HepG2 (cell line): Measurements from ENCODE around the gene SLC25A48.

Experiments
- CTCF ChIP-seq: sonication (generic); formaldehyde crosslinking; IDR thresholded peaks from 2 replicates; pipeline ENCODE4 v1.5.0; 2020; ENCODE audit warnings: mild to moderate bottlenecking, missing genetic modification reagents, moderate library complexity
- MIXL1 ChIP-seq: IDR thresholded peaks from 2 replicates; pipeline ENCODE4 v1.6.1; 2016
- RAD21 ChIP-seq: fragments of 450-650 bp; formaldehyde crosslinking; IDR thresholded peaks from 2 replicates; pipeline ENCODE4 v1.5.0; 2020; ENCODE audit warnings: mild to moderate bottlenecking
- ZBTB8A ChIP-seq: sonication (generic); formaldehyde crosslinking; IDR thresholded peaks from 2 replicates; pipeline ENCODE4 v1.4.0; 2020; ENCODE audit warnings: mild to moderate bottlenecking, low read depth, missing genetic modification reagents, borderline replicate concordance
- TF ChIP-seq, protein P1 (sequence below): sonication (generic); formaldehyde crosslinking; IDR thresholded peaks from 2 replicates; pipeline ENCODE4 v1.5.1; 2020; ENCODE audit warnings: mild to moderate bottlenecking, missing genetic modification reagents

DNA sequence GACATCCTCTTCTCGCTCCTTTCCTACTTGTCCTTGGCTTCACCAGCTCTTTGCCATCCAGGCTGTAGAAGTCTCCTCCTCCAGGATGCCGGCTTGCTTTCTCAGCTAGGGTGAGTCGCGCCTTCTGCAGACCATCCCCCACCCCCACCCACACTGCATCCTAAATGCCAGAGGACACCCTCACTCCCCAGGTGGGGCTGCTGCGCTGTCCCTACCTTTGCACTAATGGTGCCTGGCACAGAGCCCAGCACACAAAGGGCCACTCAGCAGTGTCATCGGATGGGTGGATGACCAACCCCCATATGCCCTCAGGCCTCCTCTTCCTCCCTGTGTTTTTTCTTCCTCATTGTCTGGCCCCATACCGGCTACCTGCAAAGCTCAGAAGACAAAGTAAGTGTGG lies 46.3 kb downstream of the SLC25A48 start:
- TF ChIP-seq, protein P1, sequence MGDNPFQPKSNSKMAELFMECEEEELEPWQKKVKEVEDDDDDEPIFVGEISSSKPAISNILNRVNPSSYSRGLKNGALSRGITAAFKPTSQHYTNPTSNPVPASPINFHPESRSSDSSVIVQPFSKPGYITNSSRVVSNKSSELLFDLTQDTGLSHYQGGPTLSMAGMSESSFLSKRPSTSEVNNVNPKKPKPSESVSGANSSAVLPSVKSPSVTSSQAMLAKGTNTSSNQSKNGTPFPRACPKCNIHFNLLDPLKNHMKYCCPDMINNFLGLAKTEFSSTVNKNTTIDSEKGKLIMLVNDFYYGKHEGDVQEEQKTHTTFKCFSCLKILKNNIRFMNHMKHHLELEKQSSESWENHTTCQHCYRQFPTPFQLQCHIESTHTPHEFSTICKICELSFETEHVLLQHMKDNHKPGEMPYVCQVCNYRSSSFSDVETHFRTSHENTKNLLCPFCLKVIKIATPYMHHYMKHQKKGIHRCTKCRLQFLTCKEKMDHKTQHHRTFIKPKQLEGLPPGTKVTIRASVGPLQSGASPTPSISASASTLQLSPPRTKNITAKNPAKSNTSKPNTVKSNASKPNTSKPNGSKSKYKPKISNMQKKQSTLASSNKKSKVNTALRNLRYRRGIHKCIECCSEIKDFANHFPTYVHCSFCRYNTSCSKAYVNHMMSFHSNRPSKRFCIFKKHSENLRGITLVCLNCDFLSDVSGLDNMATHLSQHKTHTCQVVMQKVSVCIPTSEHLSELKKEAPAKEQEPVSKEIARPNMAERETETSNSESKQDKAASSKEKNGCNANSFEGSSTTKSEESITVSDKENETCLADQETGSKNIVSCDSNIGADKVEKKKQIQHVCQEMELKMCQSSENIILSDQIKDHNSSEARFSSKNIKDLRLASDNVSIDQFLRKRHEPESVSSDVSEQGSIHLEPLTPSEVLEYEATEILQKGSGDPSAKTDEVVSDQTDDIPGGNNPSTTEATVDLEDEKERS = no peak
- TF ChIP-seq RAD21 (CRISPR knock-in tag) (no peak), MIXL1 (CRISPR knock-in tag) (no peak), CTCF (CRISPR knock-in tag) (no peak), ZBTB8A (CRISPR knock-in tag) (no peak)
